ENCODE measurements around the gene RAB27A. TPM values are rescaled to one million over a fixed set of nuclear protein-coding genes. Genes with fewer than 3 reads are reported as not detected.

The RAB27A gene
- total RNA-seq, 2 donors from 2014 or later = 99.2 to 138 TPM

- ATAC-seq (replicated peaks) = no peak
- Mint-ChIP-seq H3K4me3 (peak overlapping the region; percentile 13), H3K27me3 (no peaks in the 10 kb centered on the region), H3K27ac (no peak overlapping the region), H3K4me1 (peaks cover 51% of the 10 kb centered on the region), H3K9me3 (no peaks in the 10 kb centered on the region), H3K36me3 (ENCODE audit: low read depth) (peaks cover 92% of the 10 kb centered on the region)
These were observed 54.0 kb downstream of the RAB27A start for GRCh38 chr15:55235546-55236036.

GRCh38 chr15:55234800-55235104, 54.9 kb downstream of the RAB27A start:
- H3K27me3 Mint-ChIP-seq = no peaks in the 10 kb centered on the region
- ATAC-seq (replicated peaks) = no peak
- H3K36me3 Mint-ChIP-seq (ENCODE audit: low read depth) = peaks cover 96% of the 10 kb centered on the region
- peak overlapping the region; percentile 46 for H3K27ac Mint-ChIP-seq
- peaks cover 45% of the 10 kb centered on the region for H3K4me1 Mint-ChIP-seq
- no peak overlapping the region for H3K4me3 Mint-ChIP-seq
- H3K9me3 Mint-ChIP-seq = no peaks in the 10 kb centered on the region

- Mint-ChIP-seq H3K9me3 (no peaks in the 10 kb centered on the region), H3K4me1 (peaks cover 40% of the 10 kb centered on the region), H3K36me3 (ENCODE audit: low read depth) (peaks cover 96% of the 10 kb centered on the region), H3K27me3 (no peaks in the 10 kb centered on the region), H3K4me3 (no peak overlapping the region), H3K27ac (peak overlapping the region; percentile 46)
- ATAC-seq (replicated peaks) = no peak
These were observed 55.4 kb downstream of the RAB27A start for GRCh38 chr15:55234104-55234799.

GRCh38 chr15:55231455-55231854, 58.2 kb downstream of the RAB27A start:
- peak overlapping the region; percentile 52 for H3K27ac Mint-ChIP-seq
- no peaks in the 10 kb centered on the region for H3K9me3 Mint-ChIP-seq
- H3K27me3 Mint-ChIP-seq = no peaks in the 10 kb centered on the region
- H3K4me1 Mint-ChIP-seq = peaks cover 22% of the 10 kb centered on the region
- peaks cover 96% of the 10 kb centered on the region for H3K36me3 Mint-ChIP-seq (ENCODE audit: low read depth)
- ATAC-seq (replicated peaks) = no peak
- no peak overlapping the region for H3K4me3 Mint-ChIP-seq

GRCh38 chr15:55230953-55231352, 58.7 kb downstream of the RAB27A start:
- Mint-ChIP-seq H3K27ac (peak overlapping the region; percentile 52), H3K9me3 (no peaks in the 10 kb centered on the region), H3K27me3 (no peaks in the 10 kb centered on the region), H3K36me3 (ENCODE audit: low read depth) (peaks cover 96% of the 10 kb centered on the region), H3K4me3 (peak overlapping the region; percentile 20), H3K4me1 (peaks cover 23% of the 10 kb centered on the region)
- ATAC-seq (replicated peaks) = no peak

- peak overlapping the region; percentile 20 for H3K4me3 Mint-ChIP-seq
- no peaks in the 10 kb centered on the region for H3K9me3 Mint-ChIP-seq
- peaks cover 24% of the 10 kb centered on the region for H3K4me1 Mint-ChIP-seq
- peaks cover 98% of the 10 kb centered on the region for H3K36me3 Mint-ChIP-seq (ENCODE audit: low read depth)
- no peaks in the 10 kb centered on the region for H3K27me3 Mint-ChIP-seq
- no peak for ATAC-seq (replicated peaks)
- H3K27ac Mint-ChIP-seq = peak overlapping the region; percentile 52
These were observed 59.5 kb downstream of the RAB27A start for GRCh38 chr15:55230051-55230670.

- H3K4me1 Mint-ChIP-seq = peaks cover 39% of the 10 kb centered on the region
- no peak for ATAC-seq (replicated peaks)
- no peak overlapping the region for H3K4me3 Mint-ChIP-seq
- H3K27ac Mint-ChIP-seq = no peak overlapping the region
- no peaks in the 10 kb centered on the region for H3K27me3 Mint-ChIP-seq
- H3K9me3 Mint-ChIP-seq = no peaks in the 10 kb centered on the region
- H3K36me3 Mint-ChIP-seq (ENCODE audit: low read depth) = peaks cover 100% of the 10 kb centered on the region
These were observed 63.5 kb downstream of the RAB27A start for GRCh38 chr15:55226127-55226526.

GRCh38 chr15:55224892-55225291, 64.7 kb downstream of the RAB27A start:
- H3K4me1 Mint-ChIP-seq = peaks cover 40% of the 10 kb centered on the region
- H3K27ac Mint-ChIP-seq = peak overlapping the region; percentile 69
- H3K36me3 Mint-ChIP-seq (ENCODE audit: low read depth) = peaks cover 100% of the 10 kb centered on the region
- H3K9me3 Mint-ChIP-seq = no peaks in the 10 kb centered on the region
- ATAC-seq (replicated peaks) = peak; percentile 70
- peak overlapping the region; percentile 13 for H3K4me3 Mint-ChIP-seq
- no peaks in the 10 kb centered on the region for H3K27me3 Mint-ChIP-seq

GRCh38 chr15:55222588-55222987, 67.0 kb downstream of the RAB27A start:
- peaks cover 98% of the 10 kb centered on the region for H3K36me3 Mint-ChIP-seq (ENCODE audit: low read depth)
- peak overlapping the region; percentile 53 for H3K27ac Mint-ChIP-seq
- H3K27me3 Mint-ChIP-seq = no peaks in the 10 kb centered on the region
- no peak for ATAC-seq (replicated peaks)
- H3K4me1 Mint-ChIP-seq = peaks cover 48% of the 10 kb centered on the region
- peak overlapping the region; percentile 28 for H3K4me3 Mint-ChIP-seq
- no peaks in the 10 kb centered on the region for H3K9me3 Mint-ChIP-seq

GRCh38 chr15:55221090-55222011, 68.3 kb downstream of the RAB27A start:
- H3K4me3 Mint-ChIP-seq = peak overlapping the region; percentile 28
- H3K9me3 Mint-ChIP-seq = no peaks in the 10 kb centered on the region
- peaks cover 48% of the 10 kb centered on the region for H3K4me1 Mint-ChIP-seq
- H3K36me3 Mint-ChIP-seq (ENCODE audit: low read depth) = peaks cover 95% of the 10 kb centered on the region
- H3K27me3 Mint-ChIP-seq = no peaks in the 10 kb centered on the region
- ATAC-seq (replicated peaks) = peak; percentile 63
- peak overlapping the region; percentile 53 for H3K27ac Mint-ChIP-seq

GRCh38 chr15:55220606-55221005, 69.0 kb downstream of the RAB27A start:
- no peaks in the 10 kb centered on the region for H3K9me3 Mint-ChIP-seq
- peaks cover 94% of the 10 kb centered on the region for H3K36me3 Mint-ChIP-seq (ENCODE audit: low read depth)
- ATAC-seq (replicated peaks) = no peak
- H3K27ac Mint-ChIP-seq = peak overlapping the region; percentile 53
- no peaks in the 10 kb centered on the region for H3K27me3 Mint-ChIP-seq
- peak overlapping the region; percentile 28 for H3K4me3 Mint-ChIP-seq
- H3K4me1 Mint-ChIP-seq = peaks cover 44% of the 10 kb centered on the region

- H3K27me3 Mint-ChIP-seq = no peaks in the 10 kb centered on the region
- peaks cover 85% of the 10 kb centered on the region for H3K36me3 Mint-ChIP-seq (ENCODE audit: low read depth)
- peak; percentile 28 for ATAC-seq (replicated peaks)
- H3K9me3 Mint-ChIP-seq = no peaks in the 10 kb centered on the region
- no peak overlapping the region for H3K4me3 Mint-ChIP-seq
- H3K4me1 Mint-ChIP-seq = peaks cover 33% of the 10 kb centered on the region
- no peak overlapping the region for H3K27ac Mint-ChIP-seq
These were observed 71.6 kb downstream of the RAB27A start for GRCh38 chr15:55218056-55218455.

GRCh38 chr15:55204464-55204863, 85.1 kb downstream of the RAB27A start:
- Mint-ChIP-seq H3K27ac (no peak overlapping the region), H3K4me3 (no peak overlapping the region), H3K27me3 (no peaks in the 10 kb centered on the region), H3K4me1 (no peaks in the 10 kb centered on the region), H3K36me3 (ENCODE audit: low read depth) (peaks cover 74% of the 10 kb centered on the region), H3K9me3 (no peaks in the 10 kb centered on the region)
- no peak for ATAC-seq (replicated peaks)

GRCh38 chr15:55202206-55202605, 87.4 kb downstream of the RAB27A start:
- Mint-ChIP-seq H3K9me3 (no peaks in the 10 kb centered on the region), H3K27me3 (no peaks in the 10 kb centered on the region), H3K4me3 (no peak overlapping the region), H3K36me3 (ENCODE audit: low read depth) (peaks cover 53% of the 10 kb centered on the region), H3K4me1 (no peaks in the 10 kb centered on the region), H3K27ac (no peak overlapping the region)
- no peak for ATAC-seq (replicated peaks)

Measured in activated T-helper 17 cell treated with anti-CD3 and anti-CD28 coated beads, Interleukin-2, amount 50 U/mL, for 72 hours (primary cell).